Activated CD4-positive, alpha-beta T cell treated with anti-CD3 and anti-CD28 coated beads, Interleukin-2, amount 50 U/mL, for 16 hours (primary cell): ENCODE measurements around the gene CDC7.

Experiments used
- DNase-seq: peaks from one replicate; pipeline ENCODE4 v3.0.0-alpha.2; 2020

CDC7 gene

DNA sequence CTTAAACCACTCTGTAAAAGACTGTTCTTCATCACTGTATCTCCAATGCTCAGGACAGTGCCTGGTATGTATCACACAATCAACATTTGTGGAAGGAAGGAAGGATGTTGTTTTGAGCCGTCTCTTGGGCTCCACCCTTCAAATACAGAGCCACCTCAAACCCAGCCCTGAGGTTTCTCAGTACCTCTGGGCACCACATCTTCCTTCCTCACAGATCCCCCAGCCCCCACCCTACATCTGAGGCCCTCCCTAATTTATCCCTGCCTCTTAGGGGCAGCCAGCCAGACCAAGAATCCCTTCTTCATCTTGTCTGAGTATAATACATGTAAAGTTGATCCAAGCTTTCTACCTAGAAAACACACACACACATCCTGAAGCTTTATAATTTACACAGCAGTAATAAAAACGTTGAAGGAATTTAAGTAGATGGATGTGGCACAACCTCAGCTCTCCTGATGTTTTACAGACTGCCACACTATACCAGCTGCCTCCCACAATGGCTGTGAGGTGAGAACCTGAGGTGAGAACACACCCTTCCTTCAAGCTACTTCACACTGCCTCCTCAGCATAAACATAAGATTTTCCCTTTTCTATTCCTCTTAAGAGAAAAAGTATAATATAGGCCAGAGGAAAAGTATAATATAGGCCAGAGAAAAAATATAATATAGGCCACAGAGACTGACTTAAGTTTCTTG is 48.5 kb downstream of the CDC7 start:
- peak; percentile 88 for DNase-seq

DNA sequence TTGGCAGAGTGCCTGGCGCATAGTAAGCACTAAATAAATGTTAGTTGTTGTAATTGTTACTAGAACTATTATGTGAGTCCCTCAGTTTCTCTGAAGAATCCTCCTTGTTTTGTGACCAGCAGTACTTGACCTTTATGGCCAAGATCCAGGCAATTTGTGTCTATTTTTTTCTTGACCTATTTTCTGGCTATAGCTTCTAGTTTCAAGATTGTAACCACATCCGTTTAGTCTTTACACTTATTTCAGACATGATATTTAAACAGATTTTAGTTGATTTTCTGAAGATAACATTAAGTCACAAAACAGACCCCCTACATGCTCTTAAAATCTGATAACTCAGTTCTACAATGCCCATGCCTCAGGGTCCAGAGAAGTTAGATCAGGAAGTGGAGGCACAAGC is 50.3 kb downstream of the CDC7 start:
- DNase-seq = no peak

DNA sequence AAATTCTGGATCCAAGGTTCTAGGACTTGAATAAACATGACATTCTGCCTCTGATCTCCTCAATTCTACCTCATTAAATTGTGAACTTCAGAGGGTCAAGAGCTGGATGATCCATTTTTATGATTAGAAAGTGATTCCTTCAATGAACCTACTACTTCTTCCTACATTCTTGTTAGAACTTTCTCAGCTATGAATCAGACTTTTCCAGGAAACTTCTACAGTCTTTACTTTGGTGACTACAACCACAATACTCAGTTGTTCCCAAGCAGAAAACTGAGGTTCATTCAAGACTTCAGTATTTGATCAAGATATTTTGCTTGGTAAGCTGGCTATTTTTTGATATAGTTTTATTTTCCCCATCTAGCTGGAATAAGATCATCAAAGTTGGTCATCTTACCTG is 51.4 kb downstream of the CDC7 start:
- DNase-seq = no peak

DNA sequence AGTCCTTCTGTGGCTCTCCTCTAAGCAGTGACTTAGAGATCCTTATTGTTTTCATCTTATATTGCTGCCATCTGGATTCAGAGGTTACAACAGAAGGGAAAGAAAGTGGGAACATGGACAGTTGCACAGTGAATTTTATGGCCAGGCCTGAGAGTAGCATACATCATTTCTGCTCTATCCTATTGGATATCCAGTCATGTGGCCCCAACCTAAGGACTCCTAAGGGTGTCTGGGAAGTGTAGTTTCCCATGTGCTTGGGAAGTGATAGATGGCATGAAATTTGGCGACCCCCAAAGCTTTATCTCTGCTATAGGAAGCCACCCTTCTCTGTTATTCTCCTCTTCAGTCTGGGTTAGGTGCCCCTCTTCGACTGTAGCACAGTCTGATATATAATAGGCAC is 51.9 kb downstream of the CDC7 start:
- no peak for DNase-seq

DNA sequence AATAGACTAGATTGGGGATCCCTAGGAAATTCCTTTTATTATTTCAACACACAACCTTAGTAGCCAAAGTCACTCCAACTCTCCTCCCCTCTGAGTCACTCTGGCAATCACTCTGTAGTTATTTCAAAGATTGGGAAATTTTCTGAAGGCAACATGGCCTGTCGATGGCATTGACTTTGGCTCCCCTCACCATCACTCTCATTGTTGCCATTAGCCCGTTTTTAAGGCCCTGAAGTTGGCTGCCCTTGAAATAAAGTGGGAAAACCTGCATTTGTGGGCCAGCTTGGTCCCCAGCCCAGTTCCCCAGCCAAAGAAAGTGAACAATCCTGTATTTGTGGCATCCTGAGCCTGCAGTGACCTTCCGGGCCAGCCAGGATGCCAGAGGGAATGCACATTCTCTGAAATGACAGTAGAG is 52.5 kb downstream of the CDC7 start:
- no peak for DNase-seq

DNA sequence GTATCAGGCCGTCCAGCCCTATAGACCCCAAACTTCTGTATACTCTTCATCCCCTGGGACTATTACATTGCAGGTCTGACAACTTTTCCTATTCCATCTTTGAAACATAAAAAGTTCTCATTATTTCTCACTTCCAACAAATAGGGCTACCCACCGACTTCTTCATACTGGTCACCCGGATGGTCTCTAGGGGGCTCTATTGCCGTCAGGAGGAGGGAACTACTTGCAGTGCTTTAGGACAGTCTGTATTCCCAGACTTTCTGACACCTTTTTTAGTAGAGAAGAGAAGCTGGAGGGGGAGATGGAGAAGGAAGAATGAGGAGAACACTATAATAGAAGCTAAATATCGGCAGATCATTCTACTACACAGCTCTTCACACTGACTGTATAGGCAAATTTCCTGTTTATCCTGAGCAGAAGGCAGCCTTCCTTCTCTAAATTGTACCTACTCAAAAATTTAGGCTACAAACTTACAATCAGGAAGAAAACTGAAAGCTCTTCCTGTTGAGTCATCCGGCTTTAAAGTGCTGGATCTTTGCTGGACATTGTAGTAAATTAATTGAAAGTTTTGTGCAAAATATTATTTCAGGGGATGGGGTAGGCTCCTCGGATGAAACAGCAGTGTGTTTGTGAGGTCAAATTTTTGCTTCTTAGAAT is 54.6 kb downstream of the CDC7 start:
- DNase-seq = no peak

DNA sequence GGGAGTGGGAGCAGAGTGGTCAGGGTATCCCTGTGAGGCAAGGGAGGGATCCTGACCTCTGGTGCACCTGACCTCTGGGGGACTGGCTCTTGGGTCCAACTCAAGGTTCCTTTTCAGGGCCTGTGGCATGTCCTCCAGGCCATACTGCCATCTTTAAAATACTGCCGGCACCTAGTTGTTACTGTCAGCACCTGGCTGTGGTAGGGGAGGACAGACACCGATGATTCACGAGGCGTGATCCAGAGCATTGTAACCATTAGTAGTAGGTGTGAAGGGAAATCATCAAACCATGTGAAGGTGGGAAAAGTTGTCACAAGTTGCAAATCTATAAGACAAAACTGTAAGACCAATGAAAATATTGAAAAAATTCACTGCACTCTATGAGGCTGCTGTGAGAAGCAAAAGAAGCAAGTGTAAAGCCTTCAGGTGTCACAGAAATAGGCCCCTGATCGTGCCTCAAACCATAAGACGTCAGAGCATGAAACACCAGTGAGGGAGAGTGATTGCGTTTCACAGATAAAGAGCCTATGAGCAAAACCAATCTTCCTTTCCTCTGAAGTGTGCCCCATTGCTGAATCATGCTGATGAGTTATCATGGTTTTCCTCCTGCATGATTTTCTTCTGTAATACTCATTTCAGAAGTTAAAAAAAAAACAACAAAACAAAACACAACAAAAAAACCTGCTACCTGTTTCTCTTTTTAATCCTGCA is 55.3 kb downstream of the CDC7 start:
- DNase-seq = peak; percentile 96

DNA sequence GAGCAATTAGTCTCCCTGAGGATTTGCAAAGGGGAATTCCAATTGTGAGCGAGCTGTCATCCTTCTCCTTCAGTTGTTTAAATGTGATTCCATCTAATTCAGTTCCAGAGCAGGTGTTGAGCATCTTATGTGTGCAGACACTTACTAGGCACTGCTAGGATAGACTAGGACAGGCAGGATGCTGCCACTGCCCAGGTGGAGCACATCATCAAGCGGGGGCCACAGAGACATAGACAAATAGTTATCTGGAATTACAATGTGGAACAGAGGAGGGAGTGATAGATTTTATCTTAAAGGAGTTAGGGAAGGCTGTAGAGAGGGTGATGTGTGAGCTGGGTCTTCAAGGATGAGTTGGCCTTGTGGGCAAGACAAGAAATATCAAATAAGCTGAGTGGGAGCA is 55.9 kb downstream of the CDC7 start:
- peak; percentile 51 for DNase-seq

DNA sequence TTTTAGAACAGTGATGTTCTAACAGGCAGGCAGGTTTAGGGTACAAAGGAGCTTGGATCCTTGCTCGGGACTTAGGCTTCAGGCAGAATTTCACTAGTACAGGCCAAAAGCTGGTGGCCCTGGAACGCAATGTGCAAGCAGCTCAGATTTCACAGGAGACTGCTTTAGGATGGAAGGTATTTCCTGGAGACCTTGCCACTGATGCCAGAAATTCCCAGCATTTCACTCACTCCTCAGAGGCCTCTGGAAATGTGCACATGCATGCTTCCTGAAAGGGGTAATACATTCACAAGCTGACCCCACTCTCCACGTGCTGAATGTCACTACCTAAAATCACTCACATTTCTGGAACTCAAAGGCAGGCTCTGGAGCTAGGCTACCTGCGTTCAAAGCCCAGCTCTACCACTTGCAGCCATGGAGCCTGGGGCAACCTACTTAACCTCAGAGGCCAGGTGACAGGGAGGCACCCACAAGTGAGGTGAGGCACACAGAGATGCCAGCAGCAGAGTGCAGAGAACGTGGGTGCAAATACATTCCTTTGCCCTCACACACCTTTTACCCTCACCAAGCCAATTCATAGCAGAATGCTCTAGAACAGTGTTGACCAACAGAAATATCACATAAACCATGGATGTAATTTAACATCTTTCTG is 56.5 kb downstream of the CDC7 start:
- no peak for DNase-seq

DNA sequence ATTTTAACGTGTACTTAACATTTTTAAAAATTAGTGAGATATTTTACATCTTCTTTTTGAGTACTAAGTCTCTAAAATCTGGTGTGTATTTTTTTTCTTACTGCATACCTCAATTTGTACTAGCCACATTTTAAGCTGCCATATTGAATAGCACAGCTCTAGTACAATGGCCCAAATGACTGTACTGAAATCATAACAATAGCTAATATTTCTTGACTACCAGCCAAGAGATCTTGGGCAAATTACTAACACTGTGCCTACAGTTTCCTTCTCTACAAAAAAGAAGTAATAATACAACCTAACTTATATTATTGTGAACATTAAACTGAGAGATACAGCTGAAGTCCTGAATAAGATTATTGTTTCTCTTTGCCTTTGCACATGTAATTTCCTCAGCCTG is 57.2 kb downstream of the CDC7 start:
- DNase-seq = no peak

DNA sequence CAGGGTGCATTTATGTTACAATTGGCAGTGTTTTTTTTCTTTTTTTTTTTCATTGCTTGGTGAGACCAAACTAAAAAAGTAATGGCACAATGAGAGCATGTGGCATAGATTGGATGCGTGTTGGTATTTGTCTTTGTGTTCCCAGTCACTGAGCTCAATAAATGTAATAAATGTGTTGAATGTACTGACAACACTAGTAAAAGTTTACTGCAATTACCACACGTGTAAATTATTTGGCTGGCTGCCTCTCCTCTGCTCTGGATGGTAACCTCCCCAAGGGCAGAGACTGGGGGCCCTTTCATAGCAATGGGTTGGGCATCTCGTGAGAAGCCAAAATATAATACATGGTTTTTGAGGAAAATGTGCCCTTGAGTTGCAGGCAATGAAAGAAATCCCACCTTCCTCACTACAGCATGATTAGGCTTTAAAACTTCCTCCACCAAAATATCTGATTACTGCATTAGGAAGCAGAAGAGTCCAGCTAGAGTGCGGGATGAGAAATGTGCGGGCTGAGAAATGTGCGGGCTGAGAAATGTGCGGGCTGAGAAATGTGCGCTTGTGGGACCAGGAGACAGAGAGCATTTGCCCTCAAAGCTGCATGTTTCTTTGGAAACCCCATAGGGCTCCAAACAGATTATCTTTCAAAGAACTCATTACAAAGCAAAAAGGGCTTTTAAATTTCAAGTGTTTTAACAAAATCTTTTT is 58.5 kb downstream of the CDC7 start:
- DNase-seq = no peak

DNA sequence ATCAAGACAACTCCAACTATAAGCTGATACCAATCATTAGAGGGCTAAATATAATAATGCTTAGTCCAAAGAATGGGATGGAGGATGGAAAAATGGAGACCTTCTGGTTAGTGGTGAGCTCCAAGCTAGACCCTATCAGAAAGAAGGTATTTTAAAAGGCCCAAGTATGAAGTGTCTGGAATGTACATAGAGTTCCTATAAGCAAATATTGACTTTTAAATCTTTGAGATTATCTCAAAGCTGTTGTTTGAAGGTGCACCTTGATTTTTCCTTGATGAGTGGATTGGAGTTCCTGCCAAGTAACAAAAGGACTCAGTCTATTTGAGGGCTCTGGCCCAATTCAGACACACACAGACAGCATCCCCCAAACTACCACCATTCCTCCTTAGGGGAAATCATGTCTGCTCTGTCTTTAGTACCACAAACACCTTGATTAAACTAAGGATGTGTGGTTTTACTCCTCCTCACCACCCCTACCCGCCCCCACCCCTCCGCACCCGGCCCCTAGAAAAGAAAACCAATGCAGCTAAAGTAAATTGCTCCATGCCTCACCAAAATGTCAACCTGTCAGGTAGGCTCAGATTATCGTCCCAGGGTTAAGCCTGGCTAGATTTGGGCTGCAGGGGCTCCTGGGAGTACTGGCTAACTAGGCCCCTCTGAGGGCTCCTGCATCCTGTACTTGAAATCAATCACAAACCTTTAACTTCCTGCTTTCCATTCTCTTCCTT is 59.4 kb downstream of the CDC7 start:
- no peak for DNase-seq

DNA sequence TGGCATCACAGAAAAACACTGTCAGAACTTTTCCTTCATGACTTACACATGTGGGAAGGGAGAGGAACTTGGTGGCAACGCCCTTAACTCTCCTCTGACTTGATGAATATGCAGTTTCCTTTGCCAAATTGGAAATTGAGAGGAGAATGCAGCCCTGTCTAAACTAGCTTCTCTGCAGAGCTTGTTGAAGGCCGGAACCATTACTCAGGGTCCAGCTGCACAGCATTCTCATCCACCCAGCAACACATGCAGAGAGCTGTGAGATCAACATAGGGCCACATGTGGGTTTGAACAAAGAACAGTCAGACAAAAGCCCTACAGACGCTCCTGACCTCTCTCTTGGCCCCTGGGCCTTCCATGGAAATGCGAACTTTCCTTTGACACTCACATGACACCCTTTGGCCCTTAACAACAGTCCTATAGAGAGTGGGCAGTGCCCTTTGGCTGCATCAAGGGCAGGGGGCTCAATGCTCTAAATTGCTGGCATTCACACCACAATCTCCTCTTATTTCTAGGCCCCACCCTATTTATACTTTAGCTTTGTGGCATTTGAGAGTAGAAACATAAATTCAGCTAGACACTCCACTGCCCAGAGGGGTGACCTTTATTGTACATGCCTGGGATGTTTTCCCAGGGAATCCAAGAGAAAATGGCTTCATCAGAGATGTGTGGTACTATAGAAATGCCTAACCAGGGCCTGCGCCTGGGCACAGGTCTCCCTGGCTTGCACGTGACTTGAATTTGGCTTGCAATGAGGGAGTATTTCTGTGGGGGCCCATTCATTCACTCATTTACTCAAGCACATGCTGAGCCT is 64.4 kb downstream of the CDC7 start:
- no peak for DNase-seq

DNA sequence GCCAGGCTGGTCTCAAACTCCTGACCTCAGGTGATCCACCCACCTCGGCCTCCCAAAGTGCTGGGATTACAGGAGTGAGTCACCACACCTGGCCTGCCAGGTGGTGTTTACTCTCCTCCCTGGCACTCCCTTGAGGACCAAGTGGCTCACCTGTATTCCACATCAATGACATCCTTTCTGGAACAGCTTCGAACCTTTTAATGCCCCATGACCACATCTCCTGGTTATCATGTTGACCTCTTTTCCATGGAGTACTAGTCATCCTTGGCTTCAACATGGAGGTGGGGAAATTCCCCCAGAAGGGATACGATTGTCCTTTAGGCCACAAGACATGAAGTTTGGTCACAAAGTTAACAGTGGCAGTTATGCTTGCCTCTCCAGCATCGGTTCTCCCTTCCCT is 66.9 kb downstream of the CDC7 start:
- DNase-seq = no peak

DNA sequence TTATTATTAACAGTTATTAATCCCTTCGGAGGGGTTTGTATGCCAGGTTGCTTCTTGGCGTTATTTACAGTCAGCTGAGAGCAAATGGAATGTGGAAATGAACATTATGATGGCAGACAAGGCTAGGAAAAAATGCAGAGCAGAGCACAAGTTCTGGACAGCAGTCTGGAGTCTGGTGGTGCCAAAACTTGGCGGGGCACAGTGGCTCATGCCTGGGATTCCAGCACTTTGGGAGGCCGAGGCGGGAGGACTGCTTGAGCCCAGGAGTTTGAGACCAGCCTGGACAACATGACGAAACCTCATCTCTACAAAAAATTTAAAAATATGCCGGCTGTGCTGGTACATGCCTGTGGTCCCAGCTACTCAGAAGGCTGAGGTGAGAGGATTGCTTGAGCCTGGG is 67.6 kb downstream of the CDC7 start:
- no peak for DNase-seq

DNA sequence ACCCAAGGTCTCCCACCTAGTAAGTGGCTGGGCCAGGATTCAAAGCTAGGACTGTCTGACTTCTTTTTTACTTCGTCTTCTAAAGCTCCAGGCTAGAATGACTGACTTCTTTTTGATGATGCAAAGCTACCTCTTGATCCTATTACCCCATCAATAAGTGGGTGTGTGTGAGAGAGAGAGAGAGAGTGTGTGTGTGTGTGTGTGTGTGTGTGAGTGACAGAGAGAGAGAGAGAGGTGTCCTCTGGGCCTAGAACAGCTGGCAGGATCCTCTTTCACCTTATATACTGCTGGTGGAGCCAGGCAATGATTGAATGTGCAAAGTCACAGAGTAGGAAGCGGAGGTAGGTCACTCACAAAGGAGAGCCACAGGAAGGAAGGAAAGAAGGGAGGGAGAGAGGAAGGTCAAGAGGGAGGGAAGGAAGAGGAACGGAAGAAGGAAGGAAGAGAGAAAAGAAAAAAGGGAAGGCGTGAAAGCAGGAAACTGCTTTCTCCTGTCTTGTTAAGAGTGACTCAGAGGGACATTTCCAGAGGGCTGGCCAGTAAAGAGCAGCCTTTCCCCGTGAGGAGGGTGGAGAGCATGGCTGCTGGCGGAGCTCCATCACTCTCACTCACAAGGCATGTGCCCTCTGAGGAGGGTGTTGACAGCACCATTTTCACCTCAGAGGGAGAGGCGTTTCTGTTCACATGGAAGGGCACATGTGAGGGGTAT is 68.9 kb downstream of the CDC7 start:
- no peak for DNase-seq

DNA sequence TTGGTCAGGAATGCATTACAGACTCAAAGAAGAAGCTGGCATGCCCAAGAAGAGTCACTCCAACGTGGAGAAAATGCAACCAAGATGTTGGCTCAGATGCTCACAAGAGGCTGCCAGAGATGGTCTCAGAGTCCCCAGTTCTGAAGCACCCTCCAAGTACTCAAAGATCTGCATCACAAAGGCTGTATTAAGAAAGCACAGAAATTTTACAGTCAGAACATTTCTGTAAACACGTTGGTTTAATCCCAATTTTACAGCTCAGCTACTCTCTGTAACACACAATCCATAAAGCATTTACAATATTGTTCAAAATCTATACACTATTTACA is 69.4 kb downstream of the CDC7 start:
- DNase-seq = no peak

DNA sequence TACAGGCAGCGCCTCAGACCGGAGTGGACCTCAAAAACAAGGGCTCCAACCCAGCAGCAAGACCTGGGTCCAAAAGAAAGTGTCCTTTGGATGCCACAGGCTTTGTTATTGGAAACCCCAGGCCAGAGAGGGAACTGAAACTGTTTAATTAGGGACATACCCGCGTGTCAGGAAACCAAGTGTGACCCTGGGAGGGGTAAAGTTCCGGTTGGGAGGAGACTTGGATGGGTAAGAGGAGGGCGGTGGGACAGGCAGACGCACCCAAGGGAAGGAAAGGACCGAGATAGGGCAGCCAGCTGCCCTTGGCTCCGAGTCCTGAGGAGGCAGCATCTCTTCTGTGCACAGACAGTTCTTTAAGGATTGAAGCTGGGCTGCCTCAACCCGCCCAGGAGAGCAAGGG is 71.4 kb downstream of the CDC7 start:
- no peak for DNase-seq
